Breast epithelium (tissue), 3 donors: ENCODE results near the gene VEPH1.

Source experiments
- POLR2A ChIP-seq: fragments of 450-650 bp; IDR thresholded peaks from one replicate; pipeline ENCODE4 v1.6.1; 2016; ENCODE audit warnings: antibody characterized with exemption, mild to moderate bottlenecking, moderate library complexity
- POLR2AphosphoS5 ChIP-seq, 3 donors: sonication (generic); formaldehyde crosslinking; IDR thresholded peaks; one replicate each; pipeline ENCODE4 v1.6.1; 2017; ENCODE audit warnings: antibody characterized with exemption in 3 of 3

DNA sequence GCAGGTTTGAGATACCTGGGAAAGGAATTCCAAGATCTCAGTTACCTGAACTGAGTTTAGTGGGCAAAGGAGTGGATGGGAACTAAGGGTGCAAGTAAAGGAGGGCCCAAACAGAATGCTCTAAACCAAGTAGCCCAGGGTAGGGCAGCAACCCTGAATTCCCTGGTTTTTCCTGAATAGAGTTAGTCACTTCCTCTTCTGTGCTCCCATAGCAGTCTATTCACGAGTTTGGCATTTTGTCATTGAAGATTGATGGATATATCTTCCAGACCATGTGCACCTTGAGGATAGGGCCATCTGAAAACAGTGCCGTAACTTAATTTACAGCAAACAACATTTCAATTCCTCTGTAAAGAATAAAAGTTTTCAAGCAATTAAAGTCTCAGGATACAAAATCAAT, 85.1 kb downstream of the VEPH1 start:
- TF ChIP-seq POLR2A (no peak), POLR2AphosphoS5 (IDR thresholded peaks at IDR 0.05) (no peak)
